ENCODE data around the gene NOC2L.

The NOC2L gene

GRCh38 chr1:941015-941587, 18.0 kb downstream of the NOC2L start:
- DNase-seq = no peak

GRCh38 chr1:940107-941014, 18.7 kb downstream of the NOC2L start:
- peak; percentile 31 for DNase-seq

- DNase-seq = no peak
Observed at GRCh38 chr1:939511-940106, 19.4 kb downstream of the NOC2L start.

GRCh38 chr1:938711-939489, 20.2 kb downstream of the NOC2L start:
- DNase-seq = no peak

- DNase-seq = no peak
Observed at GRCh38 chr1:938088-938683, 20.9 kb downstream of the NOC2L start.

- DNase-seq = no peak
Observed at GRCh38 chr1:937521-937920, 21.5 kb downstream of the NOC2L start.

GRCh38 chr1:936348-937264, 22.4 kb downstream of the NOC2L start:
- no peak for DNase-seq

GRCh38 chr1:935751-936231, 23.3 kb downstream of the NOC2L start:
- DNase-seq = peak; percentile 31

GRCh38 chr1:934991-935750, 23.9 kb downstream of the NOC2L start:
- DNase-seq = no peak

- no peak for DNase-seq
Observed at GRCh38 chr1:933603-933940, 25.5 kb downstream of the NOC2L start.

- no peak for DNase-seq
Observed at GRCh38 chr1:932776-933602, 26.1 kb downstream of the NOC2L start.

GRCh38 chr1:932173-932510, 26.9 kb downstream of the NOC2L start:
- DNase-seq = no peak

GRCh38 chr1:931380-932172, 27.5 kb downstream of the NOC2L start:
- no peak for DNase-seq

GRCh38 chr1:930633-931138, 28.4 kb downstream of the NOC2L start:
- no peak for DNase-seq

GRCh38 chr1:929712-930632, 29.1 kb downstream of the NOC2L start:
- no peak for DNase-seq

- no peak for DNase-seq
Observed at GRCh38 chr1:928825-929661, 30.0 kb downstream of the NOC2L start.

- no peak for DNase-seq
Observed at GRCh38 chr1:927748-928147, 31.3 kb downstream of the NOC2L start.
